ENCODE data around the gene GNB2.

GNB2 gene

GRCh38 chr7:100676501-100677306, 3.2 kb downstream of the GNB2 start:
- CTCF ChIA-PET = interaction anchor here (0.5 kb wide), 1 partner anchor 62 kb away, joined by 5 read pairs; no protein-coding TSS in a partner anchor
- peak overlapping the region; percentile 92 for H3K27ac ChIP-seq
- TF ChIP-seq, protein P1, sequence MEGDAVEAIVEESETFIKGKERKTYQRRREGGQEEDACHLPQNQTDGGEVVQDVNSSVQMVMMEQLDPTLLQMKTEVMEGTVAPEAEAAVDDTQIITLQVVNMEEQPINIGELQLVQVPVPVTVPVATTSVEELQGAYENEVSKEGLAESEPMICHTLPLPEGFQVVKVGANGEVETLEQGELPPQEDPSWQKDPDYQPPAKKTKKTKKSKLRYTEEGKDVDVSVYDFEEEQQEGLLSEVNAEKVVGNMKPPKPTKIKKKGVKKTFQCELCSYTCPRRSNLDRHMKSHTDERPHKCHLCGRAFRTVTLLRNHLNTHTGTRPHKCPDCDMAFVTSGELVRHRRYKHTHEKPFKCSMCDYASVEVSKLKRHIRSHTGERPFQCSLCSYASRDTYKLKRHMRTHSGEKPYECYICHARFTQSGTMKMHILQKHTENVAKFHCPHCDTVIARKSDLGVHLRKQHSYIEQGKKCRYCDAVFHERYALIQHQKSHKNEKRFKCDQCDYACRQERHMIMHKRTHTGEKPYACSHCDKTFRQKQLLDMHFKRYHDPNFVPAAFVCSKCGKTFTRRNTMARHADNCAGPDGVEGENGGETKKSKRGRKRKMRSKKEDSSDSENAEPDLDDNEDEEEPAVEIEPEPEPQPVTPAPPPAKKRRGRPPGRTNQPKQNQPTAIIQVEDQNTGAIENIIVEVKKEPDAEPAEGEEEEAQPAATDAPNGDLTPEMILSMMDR (conservative IDR thresholded peaks at IDR 0.05; ENCODE audit: low read depth) = no peak
- POLR2A ChIA-PET (ENCODE audit: low non-redundant PET) = no interaction called here
- no peak for DNase-seq (ENCODE audit: low spot score)

DNA sequence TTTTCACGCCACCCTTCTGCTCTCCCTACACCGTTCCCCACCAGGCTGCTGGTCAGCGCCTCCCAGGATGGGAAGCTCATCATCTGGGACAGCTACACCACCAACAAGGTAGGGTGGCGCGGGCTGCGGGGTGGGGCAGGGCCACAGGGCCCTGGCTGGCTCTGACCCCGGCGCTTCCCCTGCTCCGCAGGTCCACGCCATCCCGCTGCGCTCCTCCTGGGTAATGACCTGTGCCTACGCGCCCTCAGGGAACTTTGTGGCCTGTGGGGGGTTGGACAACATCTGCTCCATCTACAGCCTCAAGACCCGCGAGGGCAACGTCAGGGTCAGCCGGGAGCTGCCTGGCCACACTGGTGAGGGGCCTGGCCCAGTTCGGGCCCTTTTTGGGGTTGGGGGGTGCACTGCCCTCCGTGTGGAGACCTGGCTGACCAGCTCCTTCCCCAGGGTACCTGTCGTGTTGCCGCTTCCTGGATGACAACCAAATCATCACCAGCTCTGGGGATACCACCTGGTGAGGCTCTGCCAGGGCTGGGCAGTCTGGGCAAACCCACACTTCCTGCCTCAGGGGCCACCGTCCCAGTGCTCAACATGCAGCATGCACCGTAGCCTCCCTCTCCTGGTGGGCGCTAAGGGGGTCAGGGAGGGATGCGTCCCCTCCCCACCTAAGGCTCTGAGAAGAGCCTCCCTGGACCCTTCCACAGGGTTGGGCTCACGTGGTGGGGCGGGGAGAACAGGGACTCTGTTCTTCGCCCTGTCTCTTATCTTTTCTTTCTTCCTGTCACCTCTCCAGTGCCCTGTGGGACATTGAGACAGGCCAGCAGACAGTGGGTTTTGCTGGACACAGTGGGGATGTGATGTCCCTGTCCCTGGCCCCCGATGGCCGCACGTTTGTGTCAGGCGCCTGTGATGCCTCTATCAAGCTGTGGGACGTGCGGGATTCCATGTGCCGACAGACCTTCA, 4.0 kb downstream of the GNB2 start:
- DNase-seq (ENCODE audit: low spot score) = no peak
- ChIA-PET CTCF (interaction anchor here (0.5 to 0.8 kb wide), 3 partner anchors 12 to 63 kb away, joined by 3 to 5 read pairs (median 4); no protein-coding TSS in a partner anchor), POLR2A (ENCODE audit: low non-redundant PET) (no interaction called here)
- peak overlapping the region; percentile 92 for H3K27ac ChIP-seq
- TF ChIP-seq, protein P1 (conservative IDR thresholded peaks at IDR 0.05; ENCODE audit: low read depth) = no peak

GRCh38 chr7:100678291-100678984, 4.9 kb downstream of the GNB2 start:
- H3K27ac ChIP-seq = peak overlapping the region; percentile 92
- ChIA-PET POLR2A (ENCODE audit: low non-redundant PET) (interaction anchor here (1.1 kb wide), 1 partner anchor 211 kb away, joined by 3 read pairs; the partner anchor contains the start of gene UFSP1), CTCF (interaction anchor here (0.7 to 0.8 kb wide), 3 partner anchors 11 to 49 kb away, joined by 3 to 4 read pairs (median 4); no protein-coding TSS in a partner anchor)
- no peak for DNase-seq (ENCODE audit: low spot score)
- TF ChIP-seq, protein P1 (conservative IDR thresholded peaks at IDR 0.05; ENCODE audit: low read depth) = no peak

DNA sequence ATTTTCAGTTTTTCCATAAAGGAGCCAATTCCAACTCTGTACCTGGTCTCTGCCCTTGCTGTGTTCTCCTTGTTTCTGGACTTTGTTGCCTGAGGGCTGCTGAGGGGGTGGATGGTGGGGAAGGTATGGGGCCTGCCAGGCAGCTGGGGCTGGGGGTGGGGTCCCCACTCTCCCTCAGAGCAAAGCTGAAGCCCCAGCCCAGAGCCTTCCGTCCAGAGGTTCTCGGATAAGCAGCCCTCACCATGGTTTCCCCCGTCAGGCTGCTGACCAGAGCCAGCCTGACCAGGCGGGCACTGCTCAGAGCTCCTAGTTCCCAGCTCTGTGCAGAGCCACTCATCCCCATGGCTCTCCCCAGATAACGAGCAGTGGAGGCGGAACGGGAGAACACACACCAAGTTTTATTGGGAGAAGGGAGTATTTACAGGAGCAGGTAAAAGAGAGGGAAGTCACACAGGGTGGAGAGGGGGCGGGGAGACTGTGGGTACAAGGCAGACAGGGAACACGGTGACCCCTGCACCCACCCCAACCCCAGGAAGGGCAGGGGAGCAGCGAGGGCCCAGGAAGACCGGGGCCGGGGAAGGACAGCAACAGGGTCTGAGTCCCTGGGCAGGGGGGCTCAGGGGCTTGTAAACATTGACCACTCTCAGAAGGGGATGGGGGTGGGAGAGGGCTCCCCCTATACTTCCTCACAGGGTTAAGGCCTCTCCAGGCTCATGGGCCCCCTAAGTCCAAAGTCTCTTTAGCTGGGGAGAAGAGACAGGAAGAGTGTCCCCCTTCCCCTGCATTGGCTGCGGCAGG, 5.8 kb downstream of the GNB2 start:
- TF ChIP-seq, protein P1 (conservative IDR thresholded peaks at IDR 0.05; ENCODE audit: low read depth) = no peak
- POLR2A ChIA-PET (ENCODE audit: low non-redundant PET) = interaction anchor here (0.5 to 1.1 kb wide), 2 partner anchors 8 to 210 kb away, joined by 3 read pairs; partner anchors contain the start of gene UFSP1
- DNase-seq (ENCODE audit: low spot score) = no peak
- peak overlapping the region; percentile 92 for H3K27ac ChIP-seq
- CTCF ChIA-PET = interaction anchor here (0.6 to 1.0 kb wide), 2 partner anchors 15 to 26 kb away, joined by 4 to 7 read pairs; no protein-coding TSS in a partner anchor

DNA sequence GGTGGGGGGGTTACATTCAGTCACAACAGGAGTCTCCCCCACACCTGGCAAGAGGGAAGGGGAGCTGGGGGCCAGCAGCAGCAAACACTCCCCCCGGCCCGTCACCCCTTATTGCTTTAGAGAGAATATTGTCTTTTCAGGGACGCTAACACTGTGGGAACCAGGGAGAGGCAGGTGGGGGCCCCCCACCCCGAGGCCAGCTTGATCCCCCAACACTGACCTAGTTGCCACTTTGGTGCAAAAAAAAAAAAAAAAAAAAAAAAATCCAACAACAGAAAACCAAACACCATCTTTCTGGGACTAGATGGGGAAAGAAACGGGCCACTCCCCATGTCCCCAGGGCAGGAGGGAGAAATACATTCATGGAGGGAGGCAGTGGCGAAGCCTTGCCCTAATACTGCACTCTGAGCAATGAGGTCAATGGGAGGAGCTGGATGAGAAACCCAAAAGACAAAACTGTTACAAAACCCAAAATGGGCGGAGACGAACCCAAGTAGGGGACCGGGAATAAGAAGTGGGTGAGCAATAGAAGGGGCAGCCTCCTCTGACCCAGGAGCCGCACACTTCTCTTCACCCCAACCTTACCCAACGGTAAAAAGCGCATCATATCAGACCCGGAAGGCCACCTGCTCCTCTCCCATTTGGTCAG, 6.5 kb downstream of the GNB2 start:
- peak; percentile 75 for DNase-seq (ENCODE audit: low spot score)
- ChIA-PET CTCF (interaction anchor here (0.6 to 1.4 kb wide), 8 partner anchors 7 to 219 kb away, joined by 3 to 7 read pairs (median 4); no protein-coding TSS in a partner anchor), POLR2A (ENCODE audit: low non-redundant PET) (interaction anchor here (0.5 kb wide), 1 partner anchor 8 kb away, joined by 3 read pairs; no protein-coding TSS in a partner anchor)
- TF ChIP-seq, protein P1 (conservative IDR thresholded peaks at IDR 0.05; ENCODE audit: low read depth) = no peak
- H3K27ac ChIP-seq = peak overlapping the region; percentile 92
